PC-3 (cell line): ENCODE measurements around the gene NFATC2. TPM values are rescaled to one million over a fixed set of nuclear protein-coding genes. Genes with fewer than 3 reads are reported as not detected.
"Not testable (repeated sequence)": the region's sequence is repeated elsewhere in the genome, so short reads cannot be mapped to it uniquely, and the experiment has no call there.

ENCODE experiments used
- ATAC-seq: fragments of 200-7000 bp; cut with Tn5 transposase; 2 replicates; pipeline ENCODE4 v1.9.1; 2020; ENCODE audit warnings: mild to moderate bottlenecking, moderate library complexity
- BruUV-seq: library from RNA; stranded (reverse); fragments of 400-500 nt; replicated peaks from 2 replicates; lab custom pipeline; 2021; lab: Mats Ljungman, UMichigan
- CTCF ChIA-PET: fragments of 300-600 bp; sonication (Branson Sonifier 250); formaldehyde crosslinking; loops from one replicate; lab custom pipeline; 2022; ENCODE audit warnings: antibody characterized with exemption; lab: Charles Lee
- POLR2A ChIA-PET: fragments of 300-600 bp; sonication (Branson Sonifier 250); formaldehyde crosslinking; loops from one replicate; lab custom pipeline; 2022; ENCODE audit warnings: antibody characterized with exemption; ENCODE audit not compliant: unreplicated experiment; lab: Charles Lee
- DNase-seq: peaks from one replicate; pipeline ENCODE4 v3.0.0-alpha.2; 2015
- H2AFZ ChIP-seq: fragments of 300-600 bp; sonication (generic); 2 replicates; pipeline ENCODE4 v1.6.0; 2016; ENCODE audit warnings: antibody characterized with exemption, low read length
- H3F3A ChIP-seq: fragments of 300-600 bp; sonication (generic); one replicate; pipeline ENCODE4 v1.6.0; 2017; ENCODE audit warnings: antibody characterized with exemption, low read length, control low read depth, mild to moderate bottlenecking; ENCODE audit not compliant: unreplicated experiment
- H3K27ac ChIP-seq: fragments of 300-600 bp; sonication (generic); 2 replicates; pipeline ENCODE4 v1.5.1; 2016; ENCODE audit warnings: mild to moderate bottlenecking, low read length
- H3K27me3 ChIP-seq: fragments of 300-600 bp; sonication (generic); 2 replicates; pipeline ENCODE4 v1.6.1; 2016; ENCODE audit warnings: low read length, mixed read lengths
- H3K36me3 ChIP-seq: fragments of 300-600 bp; sonication (generic); 2 replicates; pipeline ENCODE4 v1.6.1; 2016; ENCODE audit warnings: low read depth, mixed run types, low read length, mixed read lengths
- H3K4me1 ChIP-seq: fragments of 300-600 bp; sonication (generic); 2 replicates; pipeline ENCODE4 v1.5.1; 2016; ENCODE audit warnings: low read length; ENCODE audit not compliant: insufficient read depth
- H3K4me2 ChIP-seq: fragments of 300-600 bp; sonication (generic); 2 replicates; pipeline ENCODE4 v1.6.0; 2016; ENCODE audit warnings: low read length
- H3K4me3 ChIP-seq: fragments of 300-600 bp; sonication (generic); 2 replicates; pipeline ENCODE4 v1.5.1; 2016; ENCODE audit warnings: mild to moderate bottlenecking, low read length, mixed read lengths
- H3K79me2 ChIP-seq: fragments of 300-600 bp; sonication (generic); 2 replicates; pipeline ENCODE4 v1.6.1; 2017; ENCODE audit warnings: low read length, mixed read lengths
- H3K9ac ChIP-seq: fragments of 300-600 bp; sonication (generic); 2 replicates; pipeline ENCODE4 v1.6.0; 2016; ENCODE audit warnings: mild to moderate bottlenecking, low read length
- H3K9me2 ChIP-seq: fragments of 300-600 bp; sonication (generic); replicated peaks from 2 replicates; pipeline ENCODE4 v1.6.1; 2016; ENCODE audit warnings: mixed run types, low read length, mixed read lengths
- H3K9me3 ChIP-seq: fragments of 300-600 bp; sonication (generic); 2 replicates; pipeline ENCODE4 v1.6.1; 2016; ENCODE audit warnings: low read length, mixed read lengths
- H4K20me1 ChIP-seq: fragments of 300-600 bp; sonication (generic); 2 replicates; pipeline ENCODE4 v1.6.1; 2016; ENCODE audit warnings: low read length, mixed read lengths
- CTCF ChIP-seq: fragments of 300-600 bp; sonication (generic); conservative IDR thresholded peaks from 2 replicates; pipeline ENCODE4 v1.5.1; 2017; ENCODE audit warnings: antibody characterized with exemption, low read depth, mild to moderate bottlenecking, low read length
- EZH2 ChIP-seq: fragments of 300-600 bp; sonication (generic); IDR thresholded peaks from one replicate; pipeline ENCODE4 v1.6.1; 2017; ENCODE audit warnings: antibody characterized with exemption, mild to moderate bottlenecking, low read length; ENCODE audit not compliant: unreplicated experiment
- EZH2phosphoT487 ChIP-seq: fragments of 300-600 bp; sonication (generic); IDR thresholded peaks from 2 replicates; pipeline ENCODE4 v1.6.1; 2018; ENCODE audit warnings: mild to moderate bottlenecking, antibody characterized with exemption, low read length, borderline replicate concordance
- intact Hi-C: fragments of 100-400 bp; cut with micrococcal nuclease; formaldehyde crosslinking; loops from 2 replicates; pipeline ENCODE4 v1.9.0; 2023
- total RNA-seq: library from RNA; depleted of rRNA; stranded (reverse); fragments of >200 nt; gene quantifications from 2 replicates; pipeline ENCODE4 v1.2.3, GENCODE V29; 2014

NFATC2 gene
- total RNA-seq, 1 experiment from 2014 or later = 12.9 TPM

DNA sequence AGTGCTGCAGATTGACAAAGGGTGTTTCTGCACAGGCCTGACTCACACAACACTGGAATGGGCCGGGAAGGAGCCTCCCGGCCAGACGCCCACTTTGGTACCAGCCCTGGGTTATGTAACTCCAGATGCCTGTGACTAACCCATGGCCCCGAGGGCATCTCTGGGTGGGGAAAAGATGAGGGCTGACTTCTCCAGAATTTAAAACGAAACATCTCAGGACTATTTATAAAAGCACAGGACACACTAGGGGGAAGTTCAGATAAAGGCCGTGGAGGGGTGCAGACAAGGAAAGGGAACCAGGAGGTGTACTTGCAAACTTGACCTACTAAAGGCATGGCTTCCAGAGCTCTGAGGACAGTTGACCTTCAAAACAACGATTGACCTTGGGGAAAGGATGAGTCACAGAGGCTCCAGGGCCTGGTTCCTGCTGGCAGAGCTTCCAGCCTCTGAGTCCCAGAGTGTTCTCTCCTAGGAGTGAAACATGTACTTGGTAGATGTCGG is 196.9 kb downstream of the NFATC2 start:
- peaks cover under 1% of the 10 kb centered on the region for H3F3A ChIP-seq
- H3K9me2 ChIP-seq = no peaks in the 10 kb centered on the region
- no peaks in the 10 kb centered on the region for H3K36me3 ChIP-seq
- no peaks in the 10 kb centered on the region for H4K20me1 ChIP-seq
- no peaks in the 10 kb centered on the region for H3K27me3 ChIP-seq
- no peaks in the 10 kb centered on the region for H3K79me2 ChIP-seq
- H3K4me1 ChIP-seq = peaks cover 29% of the 10 kb centered on the region
- ChIA-PET POLR2A (no interaction called here), CTCF (no interaction called here)
- ATAC-seq (peak; percentile 45), DNase-seq (peak; percentile 75)
- intact Hi-C loops = no loop called here
- TF ChIP-seq EZH2phosphoT487 = no peak
- TF ChIP-seq CTCF = no peak
- no peak for TF ChIP-seq EZH2
- no peak overlapping the region for H3K4me3 ChIP-seq
- H3K9ac ChIP-seq = peak overlapping the region; percentile 56
- H3K27ac ChIP-seq = peak overlapping the region; percentile 76
- H3K4me2 ChIP-seq = no peak overlapping the region
- BruUV-seq = no TSS peak
- no peak overlapping the region for H2AFZ ChIP-seq
- no peaks in the 10 kb centered on the region for H3K9me3 ChIP-seq

DNA sequence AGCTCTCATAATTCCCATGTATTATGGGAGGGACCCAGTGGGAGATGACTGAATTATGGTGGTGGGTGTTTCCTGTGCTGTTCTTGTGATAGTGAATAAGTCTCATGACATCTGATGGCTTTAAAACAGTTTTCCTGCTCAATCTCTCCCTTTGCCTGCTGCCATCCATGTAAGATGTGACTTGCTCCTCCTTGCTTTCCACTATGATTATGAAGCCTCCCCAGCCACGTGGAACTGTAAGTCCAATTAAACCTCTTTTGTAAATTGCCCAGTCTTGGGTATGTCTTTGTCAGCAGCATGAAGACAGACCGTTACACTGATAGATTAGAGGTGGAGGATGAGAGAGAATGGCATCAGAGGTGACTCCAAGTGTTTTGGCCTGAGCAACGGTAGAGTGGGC is 198.7 kb downstream of the NFATC2 start:
- H3K36me3 ChIP-seq, CTCF ChIA-PET, H3K79me2 ChIP-seq, POLR2A ChIA-PET, H3K4me3 ChIP-seq, DNase-seq, H3K9me2 ChIP-seq, ATAC-seq, intact Hi-C loops, H3K9me3 ChIP-seq, H3F3A ChIP-seq, BruUV-seq, H2AFZ ChIP-seq, H3K4me2 ChIP-seq, H4K20me1 ChIP-seq, H3K9ac ChIP-seq, H3K27me3 ChIP-seq, H3K27ac ChIP-seq: not testable (repeated sequence)
- peaks cover 16% of the 10 kb centered on the region for H3K4me1 ChIP-seq

- H3K9me2 ChIP-seq = no peaks in the 10 kb centered on the region
- no peaks in the 10 kb centered on the region for H3K36me3 ChIP-seq
- peaks cover 19% of the 10 kb centered on the region for H3K4me1 ChIP-seq
- TF ChIP-seq EZH2 = no peak
- TF ChIP-seq CTCF = no peak
- no peak for TF ChIP-seq EZH2phosphoT487
- H4K20me1 ChIP-seq = no peaks in the 10 kb centered on the region
- H3K4me2 ChIP-seq = no peak overlapping the region
- intact Hi-C loops = no loop called here
- no peak overlapping the region for H2AFZ ChIP-seq
- no peak overlapping the region for H3K27ac ChIP-seq
- no peak for DNase-seq
- H3K27me3 ChIP-seq = no peaks in the 10 kb centered on the region
- ATAC-seq = no peak
- CTCF ChIA-PET = no interaction called here
- POLR2A ChIA-PET = no interaction called here
- no peaks in the 10 kb centered on the region for H3K9me3 ChIP-seq
- no peaks in the 10 kb centered on the region for H3K79me2 ChIP-seq
- H3K4me3 ChIP-seq = no peak overlapping the region
- no peak overlapping the region for H3K9ac ChIP-seq
- no TSS peak for BruUV-seq
- no peaks in the 10 kb centered on the region for H3F3A ChIP-seq
Observed at GRCh38 chr20:51342510-51343236, 199.8 kb downstream of the NFATC2 start.
